IMR-90 (cell line): ENCODE results near the gene SLC35G1. TPM values are rescaled to one million over a fixed set of nuclear protein-coding genes. Genes with fewer than 3 reads are reported as not detected.

Experiments
- ATAC-seq: fragments of 200-7000 bp; cut with Tn5 transposase; 2 replicates; pipeline ENCODE4 v1.9.1; 2020; ENCODE audit warnings: low read depth, mild to moderate bottlenecking, moderate library complexity
- BruUV-seq: library from RNA; stranded (reverse); fragments of 400-500 nt; replicated peaks from 2 replicates; lab custom pipeline; 2021; lab: Mats Ljungman, UMichigan
- CTCF ChIA-PET: fragments of 300-600 bp; formaldehyde crosslinking; extraction: SDS; loops from one replicate; lab custom pipeline; 2021; ENCODE audit warnings: antibody characterized with exemption; lab: Yijun Ruan, JAX
- POLR2A ChIA-PET: fragments of 300-600 bp; sonication (Branson Sonifier 250); formaldehyde crosslinking; loops from one replicate; lab custom pipeline; 2022; ENCODE audit warnings: antibody characterized with exemption; ENCODE audit not compliant: unreplicated experiment; lab: Charles Lee
- DNase-seq: peaks from one replicate; pipeline ENCODE4 v3.0.0; 2013
- H2AFZ ChIP-seq: replicated peaks from 2 replicates; pipeline ENCODE3; 2013; ENCODE audit warnings: low read length, mild to moderate bottlenecking; ENCODE audit not compliant: poor library complexity
- H2AK5ac ChIP-seq: 2 replicates; pipeline ENCODE4 v1.6.1; 2013; ENCODE audit warnings: low read depth, low read length, inconsistent platforms
- H2AK9ac ChIP-seq: replicated peaks from 2 replicates; pipeline ENCODE3; 2013; ENCODE audit warnings: mild to moderate bottlenecking, low read depth, low read length, moderate library complexity; ENCODE audit not compliant: poor library complexity
- H2BK120ac ChIP-seq: 2 replicates; pipeline ENCODE4 v1.6.1; 2013; ENCODE audit warnings: low read depth, low read length, inconsistent platforms
- H2BK15ac ChIP-seq: 3 replicates; pipeline ENCODE4 v1.6.1; 2013; ENCODE audit warnings: low read depth, low read length, inconsistent platforms
- H2BK20ac ChIP-seq: 2 replicates; pipeline ENCODE4 v1.6.1; 2013; ENCODE audit warnings: low read depth, mild to moderate bottlenecking, inconsistent platforms, low read length, moderate library complexity
- H2BK5ac ChIP-seq: 2 replicates; pipeline ENCODE4 v1.6.1; 2013; ENCODE audit warnings: mild to moderate bottlenecking, low read depth, low read length, inconsistent platforms; ENCODE audit not compliant: poor library complexity, severe bottlenecking
- H3K14ac ChIP-seq: replicated peaks from 2 replicates; pipeline ENCODE4 v1.6.1; 2013; ENCODE audit warnings: low read depth, low read length, inconsistent platforms
- H3K18ac ChIP-seq: 2 replicates; pipeline ENCODE4 v1.6.1; 2013; ENCODE audit warnings: low read depth, low read length, control low read depth
- H3K23ac ChIP-seq: 2 replicates; pipeline ENCODE4 v1.6.1; 2013; ENCODE audit warnings: low read depth, low read length, inconsistent platforms
- H3K27ac ChIP-seq: 2 replicates; pipeline ENCODE4 v1.5.1; 2013; ENCODE audit warnings: mild to moderate bottlenecking, control low read depth, low read length; ENCODE audit not compliant: insufficient read depth
- H3K27me3 ChIP-seq: 2 replicates; pipeline ENCODE4 v1.6.1; 2013; ENCODE audit warnings: low read length; ENCODE audit not compliant: control insufficient read depth, insufficient read depth
- H3K36me3 ChIP-seq: 2 replicates; pipeline ENCODE4 v1.6.1; 2013; ENCODE audit warnings: low read length, mixed read lengths; ENCODE audit not compliant: control insufficient read depth, insufficient read depth
- H3K4ac ChIP-seq: 2 replicates; pipeline ENCODE4 v1.6.1; 2013; ENCODE audit warnings: low read depth, low read length, inconsistent platforms
- H3K4me1 ChIP-seq: 2 replicates; pipeline ENCODE4 v1.6.1; 2013; ENCODE audit warnings: low read length, mixed read lengths; ENCODE audit not compliant: control insufficient read depth, insufficient read depth
- H3K4me2 ChIP-seq: 2 replicates; pipeline ENCODE4 v1.6.1; 2013; ENCODE audit warnings: low read depth, mild to moderate bottlenecking, control low read depth, low read length, moderate library complexity
- H3K4me3 ChIP-seq: 2 replicates; pipeline ENCODE4 v1.5.1; 2013; ENCODE audit warnings: low read depth, mild to moderate bottlenecking, control low read depth, low read length, moderate library complexity; ENCODE audit not compliant: insufficient read depth
- H3K56ac ChIP-seq: 2 replicates; pipeline ENCODE4 v1.6.1; 2013; ENCODE audit warnings: low read length, inconsistent platforms; ENCODE audit not compliant: insufficient read depth; ENCODE audit errors: extremely low read depth
- H3K79me1 ChIP-seq, 2 experiments: 2 replicates each; pipeline ENCODE4 v1.6.1; 2013; ENCODE audit warnings: low read length in 2 of 2, inconsistent platforms in 1 of 2, low read depth in 1 of 2
- H3K9ac ChIP-seq: 2 replicates; pipeline ENCODE4 v1.6.1; 2013; ENCODE audit warnings: low read depth, low read length, control low read depth
- H3K9me1 ChIP-seq: 2 replicates; pipeline ENCODE4 v1.6.1; 2013; ENCODE audit warnings: low read length, inconsistent platforms; ENCODE audit not compliant: insufficient read depth
- H3K9me3 ChIP-seq: 2 replicates; pipeline ENCODE4 v1.6.1; 2013; ENCODE audit warnings: low read length; ENCODE audit not compliant: control insufficient read depth, insufficient read depth
- H4K20me1 ChIP-seq: 2 replicates; pipeline ENCODE4 v1.6.1; 2013; ENCODE audit warnings: low read length, inconsistent platforms; ENCODE audit not compliant: insufficient read depth
- H4K5ac ChIP-seq: 2 replicates; pipeline ENCODE4 v1.6.1; 2013; ENCODE audit warnings: mild to moderate bottlenecking, low read depth, low read length, control low read depth
- H4K8ac ChIP-seq, 2 experiments: 2 replicates each; pipeline ENCODE4 v1.6.1; 2013; ENCODE audit warnings: low read depth in 2 of 2, low read length in 2 of 2, control low read depth in 1 of 2, inconsistent platforms in 1 of 2
- H4K91ac ChIP-seq: 2 replicates; pipeline ENCODE4 v1.6.1; 2013; ENCODE audit warnings: low read depth, low read length, inconsistent platforms; ENCODE audit not compliant: insufficient read depth
- BHLHE40 ChIP-seq: fragments of 150-350 bp; IDR thresholded peaks from 2 replicates; pipeline ENCODE4 v1.6.1; 2016; ENCODE audit warnings: mild to moderate bottlenecking, low read depth, low read length
- CEBPB ChIP-seq: IDR thresholded peaks from 2 replicates; pipeline ENCODE4 v1.6.1; 2012; ENCODE audit warnings: low read depth, low read length, improper control_type of control experiment
- CHD1 ChIP-seq: IDR thresholded peaks from 2 replicates; pipeline ENCODE4 v1.6.1; 2012; ENCODE audit warnings: low read depth, low read length, improper control_type of control experiment
- CTCF ChIP-seq: conservative IDR thresholded peaks from 2 replicates; pipeline ENCODE4 v1.5.1; 2012; ENCODE audit warnings: mild to moderate bottlenecking, low read depth, low read length, improper control_type of control experiment
- FOS ChIP-seq: fragments of 150-350 bp; IDR thresholded peaks from 2 replicates; pipeline ENCODE4 v1.6.1; 2016; ENCODE audit warnings: low read depth, low read length
- MAFK ChIP-seq: IDR thresholded peaks from 2 replicates; pipeline ENCODE4 v1.6.1; 2012; ENCODE audit warnings: low read depth, low read length, improper control_type of control experiment
- MAZ ChIP-seq: IDR thresholded peaks from 2 replicates; pipeline ENCODE4 v1.6.1; 2012; ENCODE audit warnings: low read depth, mild to moderate bottlenecking, low read length, improper control_type of control experiment, moderate library complexity, borderline replicate concordance
- MXI1 ChIP-seq: IDR thresholded peaks from 2 replicates; pipeline ENCODE4 v1.6.1; 2012; ENCODE audit warnings: low read depth, mild to moderate bottlenecking, low read length, moderate library complexity, borderline replicate concordance
- NFE2L2 ChIP-seq: fragments of 150-350 bp; IDR thresholded peaks from 2 replicates; pipeline ENCODE4 v1.6.1; 2016; ENCODE audit warnings: low read depth, mild to moderate bottlenecking, low read length
- POLR2A ChIP-seq: IDR thresholded peaks from 2 replicates; pipeline ENCODE4 v1.6.1; 2012; ENCODE audit warnings: mild to moderate bottlenecking, low read depth, low read length
- RAD21 ChIP-seq: IDR thresholded peaks from 2 replicates; pipeline ENCODE4 v1.6.1; 2012; ENCODE audit warnings: low read length, improper control_type of control experiment
- RCOR1 ChIP-seq: IDR thresholded peaks from 2 replicates; pipeline ENCODE4 v1.6.1; 2012; ENCODE audit warnings: mild to moderate bottlenecking, low read length, improper control_type of control experiment; ENCODE audit not compliant: insufficient replicate concordance
- RFX5 ChIP-seq: IDR thresholded peaks from 2 replicates; pipeline ENCODE4 v1.8.0; 2012; ENCODE audit warnings: low read depth, mild to moderate bottlenecking, low read length, moderate library complexity
- SMC3 ChIP-seq: fragments of 150-350 bp; IDR thresholded peaks from 2 replicates; pipeline ENCODE4 v1.6.1; 2016; ENCODE audit warnings: low read depth, mild to moderate bottlenecking, antibody characterized with exemption, low read length, moderate library complexity
- USF2 ChIP-seq: fragments of 150-350 bp; IDR thresholded peaks from 2 replicates; pipeline ENCODE4 v1.6.1; 2017; ENCODE audit warnings: mild to moderate bottlenecking, antibody characterized with exemption, low read length, low read depth
- whole genome bisulfite sequencing, 2 experiments: methylation state at CpG; one replicate each; pipeline versions ENCODE4 v1.1.5 to v1.1.7; 2013; ENCODE audit warnings: missing lambda C conversion rate in 2 of 2; ENCODE audit not compliant: insufficient read length in 1 of 2; ENCODE audit errors: extremely low coverage in 2 of 2; 5-methylcytosine and 5-hydroxymethylcytosine counted together
- dilution Hi-C: fragments of 300-500 bp; cut with HindIII; formaldehyde crosslinking; loops from one replicate; pipeline ENCODE4 v1.14.3; 2018; ENCODE audit warnings: low sequenced_read_pairs; ENCODE audit not compliant: unreplicated experiment
- in situ Hi-C: fragments of 300-500 bp; cut with MboI; formaldehyde crosslinking; loops from 3 replicates; pipeline ENCODE4 v1.14.3; 2019; ENCODE audit warnings: low sequenced_read_pairs, inconsistent platforms, mixed read lengths
- intact Hi-C: fragments of 100-400 bp; cut with micrococcal nuclease; formaldehyde crosslinking; loops from 2 replicates; pipeline ENCODE4 v1.10.0; 2022
- polyA plus RNA-seq, 3 experiments: library from polyadenylated mRNA; depleted of rRNA; stranded (reverse); fragments of >200 nt; gene quantifications; 2 replicates each; pipeline ENCODE4 v1.2.3, GENCODE V29; 2012; ENCODE audit warnings: low replicate concordance in 1 of 3
- total RNA-seq: library from RNA; depleted of rRNA; stranded (reverse); fragments of >200 nt; gene quantifications from 2 replicates; pipeline ENCODE4 v1.2.3, GENCODE V29; 2012
- TF ChIP-seq, protein P1 (sequence below): fragments of 150-350 bp; IDR thresholded peaks from 2 replicates; pipeline ENCODE4 v1.6.1; 2016; ENCODE audit warnings: low read depth, mild to moderate bottlenecking, low read length, moderate library complexity, borderline replicate concordance

The SLC35G1 gene
- total and polyA plus RNA-seq, 2 of the 4 experiments (the other 2 are of a cell fraction), result 2.7 to 3.7 TPM

- Histone ChIP-seq H3K36me3 (no peaks in the 10 kb centered on the region), H3K14ac (no peak overlapping the region), H2BK20ac (no peak overlapping the region), H3K56ac (no peak overlapping the region), H3K4me1 (peaks cover 10% of the 10 kb centered on the region), H3K18ac (no peak overlapping the region), H3K23ac (no peak overlapping the region), H3K4ac (no peak overlapping the region), H3K4me2 (no peak overlapping the region), H4K5ac (no peak overlapping the region), H2AK9ac (no peak overlapping the region), H4K91ac (no peak overlapping the region), H3K9ac (no peak overlapping the region), H4K20me1 (0 out of 2 replicates have a peak, but pooled peaks cover 3% of the 10 kb centered on the region), H3K79me1 (no peaks in the 10 kb centered on the region), H2BK120ac (no peak overlapping the region), H3K4me3 (no peak overlapping the region), H2AFZ (no peak overlapping the region), H2BK15ac (no peak overlapping the region), H3K9me3 (no peaks in the 10 kb centered on the region), H3K27me3 (no peaks in the 10 kb centered on the region), H4K8ac (no peak overlapping the region), H3K9me1 (peaks cover 8% of the 10 kb centered on the region), H2BK5ac (no peak overlapping the region), H2AK5ac (no peak overlapping the region), H3K27ac (no peak overlapping the region)
- no TSS peak for BruUV-seq
- DNase-seq (no peak), ATAC-seq (no peak)
- CTCF ChIA-PET, result no interaction called here
- no CpG with 5 or more reads among the region's 2 CpGs for WGBS, 2 experiments
- TF ChIP-seq CHD1 (no peak), RFX5 (no peak), BHLHE40 (no peak), RCOR1 (no peak), MAZ (no peak), MXI1 (no peak), NFE2L2 (no peak), CTCF (no peak), MAFK (no peak), RAD21 (no peak), FOS (no peak), CEBPB (no peak), POLR2A (no peak), USF2 (no peak), SMC3 (no peak)
- TF ChIP-seq, protein P1, sequence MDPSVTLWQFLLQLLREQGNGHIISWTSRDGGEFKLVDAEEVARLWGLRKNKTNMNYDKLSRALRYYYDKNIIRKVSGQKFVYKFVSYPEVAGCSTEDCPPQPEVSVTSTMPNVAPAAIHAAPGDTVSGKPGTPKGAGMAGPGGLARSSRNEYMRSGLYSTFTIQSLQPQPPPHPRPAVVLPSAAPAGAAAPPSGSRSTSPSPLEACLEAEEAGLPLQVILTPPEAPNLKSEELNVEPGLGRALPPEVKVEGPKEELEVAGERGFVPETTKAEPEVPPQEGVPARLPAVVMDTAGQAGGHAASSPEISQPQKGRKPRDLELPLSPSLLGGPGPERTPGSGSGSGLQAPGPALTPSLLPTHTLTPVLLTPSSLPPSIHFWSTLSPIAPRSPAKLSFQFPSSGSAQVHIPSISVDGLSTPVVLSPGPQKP, result no peak
- in situ Hi-C loops (no loop called here), intact Hi-C loops (no loop called here), dilution Hi-C loops (no loop called here)
- POLR2A ChIA-PET, result no interaction called here
These were observed 58.1 kb downstream of the SLC35G1 start for GRCh38 chr10:93951905-93952304.
